HUES64 (cell line): ENCODE measurements around the gene RHOBTB3. TPM values are rescaled to one million over a fixed set of nuclear protein-coding genes. Genes with fewer than 3 reads are reported as not detected.

Source experiments
- H3K27ac ChIP-seq: 2 replicates; pipeline ENCODE4 v1.7.0; 2013; ENCODE audit warnings: low read depth, low read length, inconsistent platforms
- H3K27me3 ChIP-seq: 2 replicates; pipeline ENCODE4 v1.6.1; 2013; ENCODE audit warnings: mild to moderate bottlenecking, low read length; ENCODE audit not compliant: insufficient read depth
- H3K36me3 ChIP-seq: 2 replicates; pipeline ENCODE4 v1.6.1; 2013; ENCODE audit warnings: mild to moderate bottlenecking, low read length; ENCODE audit not compliant: insufficient read depth
- H3K4me1 ChIP-seq: 2 replicates; pipeline ENCODE4 v1.6.1; 2013; ENCODE audit warnings: mild to moderate bottlenecking, low read length, moderate library complexity; ENCODE audit not compliant: insufficient read depth
- H3K4me3 ChIP-seq: 2 replicates; pipeline ENCODE4 v1.5.1; 2013; ENCODE audit warnings: mild to moderate bottlenecking, low read length, moderate library complexity
- H3K9ac ChIP-seq: 2 replicates; pipeline ENCODE4 v1.6.1; 2013; ENCODE audit warnings: mild to moderate bottlenecking, low read depth, low read length
- H3K9me3 ChIP-seq: 2 replicates; pipeline ENCODE4 v1.6.1; 2013; ENCODE audit warnings: low read depth, low read length; ENCODE audit not compliant: insufficient read depth
- WGBS: fragments of 150-250, 120-280 bp; methylation state at CpG from one replicate; pipeline ENCODE4 v1.1.7; 2013; ENCODE audit warnings: missing lambda C conversion rate; 5-methylcytosine and 5-hydroxymethylcytosine counted together
- polyA plus RNA-seq, 2 experiments: library from polyadenylated mRNA; stranded (reverse); fragments of 50-300 nt; gene quantifications; one replicate each; pipeline ENCODE4 v1.2.3, GENCODE V29; 2013

RHOBTB3 gene, protein sequence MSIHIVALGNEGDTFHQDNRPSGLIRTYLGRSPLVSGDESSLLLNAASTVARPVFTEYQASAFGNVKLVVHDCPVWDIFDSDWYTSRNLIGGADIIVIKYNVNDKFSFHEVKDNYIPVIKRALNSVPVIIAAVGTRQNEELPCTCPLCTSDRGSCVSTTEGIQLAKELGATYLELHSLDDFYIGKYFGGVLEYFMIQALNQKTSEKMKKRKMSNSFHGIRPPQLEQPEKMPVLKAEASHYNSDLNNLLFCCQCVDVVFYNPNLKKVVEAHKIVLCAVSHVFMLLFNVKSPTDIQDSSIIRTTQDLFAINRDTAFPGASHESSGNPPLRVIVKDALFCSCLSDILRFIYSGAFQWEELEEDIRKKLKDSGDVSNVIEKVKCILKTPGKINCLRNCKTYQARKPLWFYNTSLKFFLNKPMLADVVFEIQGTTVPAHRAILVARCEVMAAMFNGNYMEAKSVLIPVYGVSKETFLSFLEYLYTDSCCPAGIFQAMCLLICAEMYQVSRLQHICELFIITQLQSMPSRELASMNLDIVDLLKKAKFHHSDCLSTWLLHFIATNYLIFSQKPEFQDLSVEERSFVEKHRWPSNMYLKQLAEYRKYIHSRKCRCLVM
- polyA plus RNA-seq (2013, experiment 1 of 2) = 13.9 TPM
- 18.4 TPM for polyA plus RNA-seq (2013, experiment 2 of 2)

DNA sequence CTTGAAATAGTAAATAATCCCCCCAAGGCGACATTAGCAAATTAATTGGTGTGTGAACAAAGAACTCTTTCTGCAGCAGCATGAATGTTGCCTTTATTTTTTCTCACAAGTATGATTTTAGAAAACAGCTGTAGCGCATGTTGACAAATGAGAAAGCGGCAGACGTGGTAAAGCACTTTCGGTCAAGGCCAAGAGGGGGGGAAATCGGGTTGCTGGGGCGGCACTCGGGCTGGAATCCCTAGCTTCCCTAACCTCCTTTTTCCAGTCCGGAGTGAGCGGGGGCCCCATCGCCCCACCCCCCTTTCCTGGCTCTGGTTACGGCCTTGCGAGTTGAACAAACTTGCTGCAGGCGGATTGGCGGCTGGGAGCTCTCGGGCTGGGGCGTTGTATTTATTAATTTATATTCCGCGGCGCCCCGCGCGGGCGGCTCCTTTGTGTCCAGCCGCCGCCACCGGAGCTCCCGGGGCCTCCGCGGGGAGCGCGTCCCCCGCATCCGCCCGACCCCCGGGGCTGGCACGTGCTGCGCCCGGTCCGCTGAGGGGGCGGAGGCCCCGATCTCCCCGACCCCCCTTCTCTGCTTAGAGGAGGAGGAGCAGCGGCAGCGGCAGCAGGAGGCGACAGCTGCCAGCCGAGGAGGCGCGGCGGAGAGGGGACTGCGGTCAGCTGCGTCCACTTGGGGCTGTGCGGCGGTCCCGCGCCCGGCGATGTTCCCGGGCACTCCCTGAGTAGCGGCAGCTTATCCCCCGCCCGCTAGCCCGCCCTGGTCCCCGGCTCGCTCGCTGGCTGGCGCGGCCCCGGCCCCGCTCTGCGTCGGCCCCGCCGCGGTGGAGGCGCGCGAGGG lies at the start of gene RHOBTB3:
Gene RHOBTB3 (plus strand): TSS at position 607 of the 841 bp plus-strand sequence. CDS start 347 bp downstream, outside the sequence.
- no peaks in the 10 kb centered on the region for H3K36me3 ChIP-seq
- H3K27ac ChIP-seq = peak within 1 kb of the TSS; percentile 42; the same call in 1 of the 2 replicates
- peaks cover 26% of the 10 kb centered on the region for H3K4me1 ChIP-seq
- peak within 1 kb of the TSS; percentile 53 for H3K9ac ChIP-seq
- under 1% methylated on average over 77 of the region's 78 CpGs for WGBS
- peaks cover 63% of the 10 kb centered on the region for H3K27me3 ChIP-seq
- peak within 1 kb of the TSS; percentile 70 for H3K4me3 ChIP-seq
- no peaks in the 10 kb centered on the region for H3K9me3 ChIP-seq

DNA sequence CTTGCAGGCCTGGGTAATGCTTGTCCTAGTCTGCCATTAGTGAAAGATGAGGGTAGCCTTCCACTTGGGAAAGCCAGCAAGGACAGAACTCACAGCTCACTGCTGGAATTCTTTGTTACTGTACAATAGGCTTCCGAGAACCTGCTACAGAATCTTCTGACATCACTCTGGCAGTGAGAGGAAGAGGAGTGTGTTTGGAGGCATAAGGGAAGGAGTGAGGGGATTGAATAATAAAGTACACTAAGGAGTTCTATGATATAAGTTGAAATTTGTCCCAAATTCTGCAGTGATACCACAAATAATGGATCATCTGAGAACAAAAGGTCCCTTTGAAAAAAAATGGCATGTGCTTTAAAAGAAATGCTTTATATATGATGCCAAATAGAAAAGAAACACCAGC lies 48.2 kb upstream of the RHOBTB3 start, which contains the start of gene SPATA9:
Gene SPATA9 (minus strand): TSS at position 101 of the 400 bp plus-strand sequence. CDS start 137 bp downstream, outside the sequence.
- H3K9me3 ChIP-seq = no peaks in the 10 kb centered on the region
- H3K27ac ChIP-seq = no peak within 1 kb of the TSS
- no peak within 1 kb of the TSS for H3K9ac ChIP-seq
- no peaks in the 10 kb centered on the region for H3K27me3 ChIP-seq
- WGBS = 77% methylated on average over 1 of the region's 1 CpG
- no peak within 1 kb of the TSS for H3K4me3 ChIP-seq
- H3K36me3 ChIP-seq = no peaks in the 10 kb centered on the region
- H3K4me1 ChIP-seq = no peaks in the 10 kb centered on the region

DNA sequence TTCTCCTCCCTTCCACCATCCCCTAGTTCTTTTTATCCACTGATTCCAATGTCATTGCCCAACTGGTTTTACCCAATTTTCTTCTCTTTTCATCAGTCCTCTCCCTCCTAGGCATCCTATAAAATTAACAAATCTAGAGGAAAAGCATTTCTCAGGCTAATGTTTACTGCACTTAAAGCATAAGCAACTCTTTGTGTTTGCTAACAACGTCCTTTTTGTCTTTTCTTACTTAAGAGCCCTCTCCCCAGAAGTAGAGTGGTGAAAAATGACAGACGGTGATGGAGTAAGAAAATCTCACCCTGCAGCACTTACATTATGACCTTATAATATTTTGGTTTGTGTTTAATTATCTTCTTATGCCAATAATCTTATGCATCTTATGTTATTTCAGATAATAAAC lies 46.8 kb upstream of the RHOBTB3 start:
- H3K27me3 ChIP-seq = no peaks in the 10 kb centered on the region
- WGBS = 100% methylated on average over 1 of the region's 2 CpGs

DNA sequence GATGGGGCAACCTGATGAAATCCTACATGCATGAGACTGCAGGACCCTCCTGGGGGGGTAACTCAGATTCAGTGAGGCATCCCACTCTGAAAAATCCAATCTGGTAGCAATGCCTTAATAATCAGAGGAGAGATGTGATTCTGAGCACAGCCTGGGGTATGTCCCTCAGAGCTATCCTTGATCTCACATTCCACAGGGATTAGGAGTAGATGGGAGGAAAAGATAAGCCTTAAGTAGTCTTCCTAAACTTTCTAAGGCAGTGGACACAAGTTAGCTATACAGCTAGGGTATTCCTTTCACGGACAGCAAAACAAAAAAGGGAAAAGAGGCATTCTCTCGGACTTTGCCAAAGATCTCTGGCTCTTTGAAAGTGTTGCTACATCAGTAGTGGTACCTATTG lies 44.5 kb upstream of the RHOBTB3 start:
- Histone ChIP-seq H3K36me3 (no peaks in the 10 kb centered on the region), H3K9me3 (no peaks in the 10 kb centered on the region), H3K9ac (no peak overlapping the region), H3K27ac (no peak overlapping the region), H3K27me3 (no peaks in the 10 kb centered on the region), H3K4me3 (no peak overlapping the region), H3K4me1 (no peaks in the 10 kb centered on the region)
- WGBS = 82% methylated on average over 2 of the region's 2 CpGs

More for the DNA sequence above, 46.8 kb upstream of the RHOBTB3 start:
- Histone ChIP-seq H3K27ac (no peak overlapping the region), H3K4me1 (no peaks in the 10 kb centered on the region), H3K9me3 (no peaks in the 10 kb centered on the region), H3K36me3 (no peaks in the 10 kb centered on the region), H3K9ac (no peak overlapping the region), H3K4me3 (no peak overlapping the region)

DNA sequence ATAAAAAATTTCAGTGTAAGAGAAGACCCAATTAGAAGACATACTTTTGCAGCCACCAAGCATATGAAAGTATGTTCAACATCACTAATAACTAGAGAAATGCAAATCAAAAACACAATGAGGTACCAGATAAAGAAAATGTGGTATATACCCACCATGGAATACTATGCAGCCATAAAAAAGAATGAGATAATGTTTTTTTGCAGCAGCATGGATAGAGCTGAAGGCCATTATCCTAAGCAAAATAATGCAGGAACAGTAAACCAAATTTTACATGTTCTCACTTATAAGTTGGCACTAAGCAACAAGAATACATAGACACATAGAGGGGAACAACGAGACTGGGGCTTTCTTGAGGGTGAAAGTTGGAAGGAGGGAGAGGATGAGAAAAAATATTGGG lies 41.5 kb upstream of the RHOBTB3 start:
- H3K4me3 ChIP-seq = no peak overlapping the region
- H3K36me3 ChIP-seq = no peaks in the 10 kb centered on the region
- H3K27me3 ChIP-seq = no peaks in the 10 kb centered on the region
- no peak overlapping the region for H3K27ac ChIP-seq
- no peak overlapping the region for H3K9ac ChIP-seq
- H3K4me1 ChIP-seq = no peaks in the 10 kb centered on the region
- H3K9me3 ChIP-seq = no peaks in the 10 kb centered on the region
- WGBS = no CpG with 5 or more reads among the region's 1 CpG

DNA sequence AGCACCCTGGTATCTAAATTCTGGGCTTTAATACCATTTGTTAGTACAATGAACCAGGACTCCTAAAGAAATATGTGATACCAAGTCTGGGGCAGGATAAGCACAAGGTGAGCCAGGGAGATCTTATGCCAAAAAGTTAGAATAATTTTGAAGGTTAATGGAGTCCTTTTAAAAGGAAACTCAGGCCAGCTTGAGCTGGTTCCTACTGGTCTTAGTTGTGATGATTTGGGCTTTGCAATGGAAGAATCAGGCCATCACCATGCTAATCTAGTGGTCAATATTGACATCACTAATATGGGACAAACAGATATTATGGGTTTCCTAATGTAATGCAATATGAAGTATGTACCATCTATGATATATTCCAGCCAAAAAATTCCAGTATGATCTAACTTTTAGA lies 40.8 kb upstream of the RHOBTB3 start:
- Histone ChIP-seq H3K36me3 (no peaks in the 10 kb centered on the region), H3K9ac (no peak overlapping the region), H3K27me3 (no peaks in the 10 kb centered on the region), H3K9me3 (no peaks in the 10 kb centered on the region), H3K4me1 (no peaks in the 10 kb centered on the region), H3K27ac (no peak overlapping the region), H3K4me3 (no peak overlapping the region)

DNA sequence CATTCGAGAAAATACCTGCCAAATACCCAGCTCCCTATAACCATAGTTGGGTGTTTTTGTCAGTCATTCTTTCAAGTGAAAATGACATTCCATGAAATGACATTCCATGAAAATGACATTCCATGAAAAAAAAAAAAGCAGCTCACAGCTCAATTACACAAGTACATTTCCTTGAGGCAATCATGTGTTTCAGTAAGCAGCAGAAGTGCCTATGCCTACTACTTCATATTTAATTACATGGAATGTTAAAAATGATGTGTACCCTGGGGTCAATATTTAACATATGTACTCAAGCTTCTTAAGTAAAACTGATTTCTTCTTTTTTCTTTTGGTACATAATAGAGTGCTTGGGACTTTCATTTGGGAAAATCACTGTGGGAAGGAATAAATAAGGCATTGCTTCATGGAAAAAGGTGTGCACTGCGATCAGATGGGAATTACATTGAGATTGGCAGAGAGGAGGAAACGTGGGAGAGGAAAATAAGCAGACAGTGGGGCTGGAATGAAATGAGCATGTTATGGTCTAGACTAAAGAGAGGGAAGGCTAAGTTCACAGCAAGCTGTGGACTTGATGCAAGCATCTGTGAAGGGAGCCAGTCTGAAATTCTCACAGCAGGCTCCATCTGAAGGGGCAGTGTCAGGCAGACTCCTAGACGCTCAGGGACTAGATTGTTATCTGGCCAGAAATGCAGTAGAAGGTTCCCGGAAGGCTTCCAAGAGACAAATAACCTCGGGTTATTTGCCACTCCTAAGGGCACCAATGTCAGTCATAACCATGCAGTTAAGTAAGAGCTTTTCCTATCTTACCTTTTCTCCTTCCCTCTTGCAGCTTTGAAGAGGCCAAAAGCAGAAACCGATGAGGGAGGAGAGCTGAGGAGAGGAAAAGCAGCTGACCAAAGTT lies 33.1 kb upstream of the RHOBTB3 start:
- 75% methylated on average over 6 of the region's 7 CpGs for WGBS

DNA sequence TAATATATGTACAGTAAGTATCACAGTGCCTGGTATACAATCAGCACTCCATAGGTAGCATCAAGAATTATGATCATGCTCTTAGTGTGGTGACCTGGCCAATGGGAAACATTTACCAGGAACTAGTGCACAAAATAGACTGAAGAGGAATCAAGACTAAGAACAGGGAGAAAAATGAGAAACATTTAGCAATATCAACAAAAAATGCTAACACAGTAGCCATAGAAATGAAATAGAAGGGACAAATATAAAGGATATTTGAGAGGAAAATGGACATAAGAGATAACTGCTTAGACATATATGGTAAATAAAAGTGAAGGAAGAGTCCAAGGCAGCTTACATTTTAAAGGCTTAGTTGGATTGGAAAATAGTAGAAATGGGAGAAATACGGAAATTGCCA lies 31.8 kb upstream of the RHOBTB3 start:
- Histone ChIP-seq H3K9ac (no peak overlapping the region), H3K36me3 (no peaks in the 10 kb centered on the region), H3K4me3 (no peak overlapping the region), H3K9me3 (no peaks in the 10 kb centered on the region), H3K4me1 (no peaks in the 10 kb centered on the region), H3K27me3 (no peaks in the 10 kb centered on the region), H3K27ac (no peak overlapping the region)
- WGBS = 100% methylated on average over 1 of the region's 1 CpG

More for the DNA sequence above, 33.1 kb upstream of the RHOBTB3 start:
- Histone ChIP-seq H3K4me3 (no peak overlapping the region), H3K9me3 (no peaks in the 10 kb centered on the region), H3K27ac (no peak overlapping the region), H3K36me3 (no peaks in the 10 kb centered on the region), H3K4me1 (no peaks in the 10 kb centered on the region), H3K27me3 (no peaks in the 10 kb centered on the region), H3K9ac (no peak overlapping the region)

DNA sequence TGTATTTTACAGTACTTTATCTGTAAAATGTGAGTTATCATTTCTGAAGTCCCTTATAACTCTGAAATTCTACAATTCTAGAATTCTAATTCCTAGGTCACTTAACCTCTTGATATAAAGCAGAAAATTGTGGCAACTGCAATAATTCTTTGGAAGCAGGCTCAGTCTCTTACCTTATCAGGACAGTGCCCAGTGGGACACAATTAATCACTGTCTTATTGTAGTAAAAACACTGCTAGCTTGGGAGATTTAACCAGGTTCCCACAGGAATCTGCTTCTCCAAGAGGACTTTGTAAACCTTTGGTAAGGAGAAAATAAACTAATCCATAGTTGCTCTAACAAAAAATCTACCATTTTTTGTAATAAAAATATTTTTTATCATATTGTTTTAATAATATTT lies 30.1 kb upstream of the RHOBTB3 start:
- no peaks in the 10 kb centered on the region for H3K27me3 ChIP-seq
- no peaks in the 10 kb centered on the region for H3K9me3 ChIP-seq
- H3K36me3 ChIP-seq = no peaks in the 10 kb centered on the region

DNA sequence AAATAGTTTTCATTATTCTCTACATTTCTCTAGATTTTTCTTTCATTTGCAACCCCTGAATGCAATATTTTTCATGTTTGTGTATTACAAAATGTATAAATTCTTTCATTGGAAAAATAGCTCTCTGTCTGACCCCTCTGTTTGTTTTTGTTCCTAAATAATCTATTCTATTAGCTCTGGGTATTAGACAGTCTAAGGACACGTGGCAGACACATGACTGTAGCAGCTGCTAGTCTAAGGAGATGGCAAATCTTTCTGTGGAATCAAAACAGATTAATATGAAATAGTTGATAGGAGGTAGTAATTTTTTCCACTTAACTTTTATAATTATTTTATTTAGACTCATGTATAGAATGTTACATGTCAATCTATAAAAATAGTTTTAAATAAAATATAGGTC lies 27.0 kb upstream of the RHOBTB3 start:
- H3K27me3 ChIP-seq = 0 out of 2 replicates have a peak, but pooled peaks cover 1% of the 10 kb centered on the region
- H3K9me3 ChIP-seq = no peaks in the 10 kb centered on the region
- H3K27ac ChIP-seq = no peak overlapping the region
- H3K9ac ChIP-seq = no peak overlapping the region
- 75% methylated on average over 1 of the region's 1 CpG for WGBS
- H3K4me1 ChIP-seq = no peaks in the 10 kb centered on the region
- no peak overlapping the region for H3K4me3 ChIP-seq
- no peaks in the 10 kb centered on the region for H3K36me3 ChIP-seq

More for the DNA sequence above, 30.1 kb upstream of the RHOBTB3 start:
- Histone ChIP-seq H3K27ac (no peak overlapping the region), H3K9ac (no peak overlapping the region), H3K4me1 (no peaks in the 10 kb centered on the region), H3K4me3 (no peak overlapping the region)
